Ishikawa (cell line): Measurements from ENCODE around the gene MAPK11.

Experiments
- CEBPB ChIP-seq: IDR thresholded peaks from 2 replicates; pipeline ENCODE4 v1.6.1; 2012
- CREB1 ChIP-seq: IDR thresholded peaks from 2 replicates; pipeline ENCODE4 v1.6.1; 2012; ENCODE audit warnings: low read depth
- EGR1 ChIP-seq: IDR thresholded peaks from 2 replicates; pipeline ENCODE4 v1.6.1; 2012
- EP300 ChIP-seq: IDR thresholded peaks from 2 replicates; pipeline ENCODE4 v1.6.1; 2012; ENCODE audit warnings: borderline replicate concordance
- FOXM1 ChIP-seq: IDR thresholded peaks from 2 replicates; pipeline ENCODE4 v1.6.1; 2012; ENCODE audit warnings: low read depth, borderline replicate concordance
- TAF1 ChIP-seq: IDR thresholded peaks from 2 replicates; pipeline ENCODE4 v1.6.1; 2012; ENCODE audit warnings: low read depth, mild to moderate bottlenecking
- TEAD4 ChIP-seq: IDR thresholded peaks from 2 replicates; pipeline ENCODE4 v1.6.1; 2012
- YY1 ChIP-seq: IDR thresholded peaks from 2 replicates; pipeline ENCODE4 v1.6.1; 2012; ENCODE audit warnings: low read depth
- TF ChIP-seq, protein P1 (sequence below): IDR thresholded peaks from 2 replicates; pipeline ENCODE4 v1.6.1; 2012; ENCODE audit warnings: low read depth, mild to moderate bottlenecking
- TF ChIP-seq, protein P2 (sequence below): IDR thresholded peaks from 2 replicates; pipeline ENCODE4 v1.6.1; 2012
- TF ChIP-seq, protein P3 (sequence below): IDR thresholded peaks from 2 replicates; pipeline ENCODE4 v1.6.1; 2012

DNA sequence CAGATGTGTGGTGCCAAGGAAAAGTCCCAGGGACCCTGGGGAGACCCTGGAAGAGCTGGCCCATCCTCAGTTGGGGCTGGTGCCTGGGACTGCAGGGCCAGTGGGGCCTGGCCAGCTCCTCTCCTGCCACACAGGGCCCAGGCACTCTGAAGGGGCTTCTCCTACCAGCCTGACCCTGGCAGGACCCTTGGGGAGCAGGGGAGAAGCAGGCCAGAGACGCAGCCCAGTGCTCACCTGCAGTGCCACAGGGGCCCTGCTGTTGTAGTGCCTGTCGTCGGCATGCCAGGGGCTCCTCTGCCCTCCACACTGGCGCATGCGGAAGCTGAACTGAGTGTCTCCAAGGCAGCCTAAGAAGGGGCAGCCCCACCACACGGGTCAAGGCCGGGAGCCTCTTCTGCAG, 47.5 kb upstream of the MAPK11 start:
- TF ChIP-seq YY1: no peak
- no peak for TF ChIP-seq EGR1
- TF ChIP-seq TEAD4: no peak
- no peak for TF ChIP-seq TAF1
- TF ChIP-seq, protein P1, sequence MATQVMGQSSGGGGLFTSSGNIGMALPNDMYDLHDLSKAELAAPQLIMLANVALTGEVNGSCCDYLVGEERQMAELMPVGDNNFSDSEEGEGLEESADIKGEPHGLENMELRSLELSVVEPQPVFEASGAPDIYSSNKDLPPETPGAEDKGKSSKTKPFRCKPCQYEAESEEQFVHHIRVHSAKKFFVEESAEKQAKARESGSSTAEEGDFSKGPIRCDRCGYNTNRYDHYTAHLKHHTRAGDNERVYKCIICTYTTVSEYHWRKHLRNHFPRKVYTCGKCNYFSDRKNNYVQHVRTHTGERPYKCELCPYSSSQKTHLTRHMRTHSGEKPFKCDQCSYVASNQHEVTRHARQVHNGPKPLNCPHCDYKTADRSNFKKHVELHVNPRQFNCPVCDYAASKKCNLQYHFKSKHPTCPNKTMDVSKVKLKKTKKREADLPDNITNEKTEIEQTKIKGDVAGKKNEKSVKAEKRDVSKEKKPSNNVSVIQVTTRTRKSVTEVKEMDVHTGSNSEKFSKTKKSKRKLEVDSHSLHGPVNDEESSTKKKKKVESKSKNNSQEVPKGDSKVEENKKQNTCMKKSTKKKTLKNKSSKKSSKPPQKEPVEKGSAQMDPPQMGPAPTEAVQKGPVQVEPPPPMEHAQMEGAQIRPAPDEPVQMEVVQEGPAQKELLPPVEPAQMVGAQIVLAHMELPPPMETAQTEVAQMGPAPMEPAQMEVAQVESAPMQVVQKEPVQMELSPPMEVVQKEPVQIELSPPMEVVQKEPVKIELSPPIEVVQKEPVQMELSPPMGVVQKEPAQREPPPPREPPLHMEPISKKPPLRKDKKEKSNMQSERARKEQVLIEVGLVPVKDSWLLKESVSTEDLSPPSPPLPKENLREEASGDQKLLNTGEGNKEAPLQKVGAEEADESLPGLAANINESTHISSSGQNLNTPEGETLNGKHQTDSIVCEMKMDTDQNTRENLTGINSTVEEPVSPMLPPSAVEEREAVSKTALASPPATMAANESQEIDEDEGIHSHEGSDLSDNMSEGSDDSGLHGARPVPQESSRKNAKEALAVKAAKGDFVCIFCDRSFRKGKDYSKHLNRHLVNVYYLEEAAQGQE: no peak
- TF ChIP-seq, protein P2, sequence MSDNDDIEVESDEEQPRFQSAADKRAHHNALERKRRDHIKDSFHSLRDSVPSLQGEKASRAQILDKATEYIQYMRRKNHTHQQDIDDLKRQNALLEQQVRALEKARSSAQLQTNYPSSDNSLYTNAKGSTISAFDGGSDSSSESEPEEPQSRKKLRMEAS: no peak
- TF ChIP-seq EP300: no peak
- TF ChIP-seq, protein P3, sequence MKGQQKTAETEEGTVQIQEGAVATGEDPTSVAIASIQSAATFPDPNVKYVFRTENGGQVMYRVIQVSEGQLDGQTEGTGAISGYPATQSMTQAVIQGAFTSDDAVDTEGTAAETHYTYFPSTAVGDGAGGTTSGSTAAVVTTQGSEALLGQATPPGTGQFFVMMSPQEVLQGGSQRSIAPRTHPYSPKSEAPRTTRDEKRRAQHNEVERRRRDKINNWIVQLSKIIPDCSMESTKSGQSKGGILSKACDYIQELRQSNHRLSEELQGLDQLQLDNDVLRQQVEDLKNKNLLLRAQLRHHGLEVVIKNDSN: no peak
- TF ChIP-seq CREB1: no peak
- no peak for TF ChIP-seq FOXM1
- no peak for TF ChIP-seq CEBPB
